Caco-2 (cell line): ENCODE results near the gene ZBTB2. TPM values are rescaled to one million over a fixed set of nuclear protein-coding genes. Genes with fewer than 3 reads are reported as not detected.
"Not testable (repeated sequence)": the region's sequence is repeated elsewhere in the genome, so short reads cannot be mapped to it uniquely, and the experiment has no call there.

Experiments
- BruUV-seq: library from RNA; stranded (reverse); fragments of 400-500 nt; replicated peaks from 2 replicates; lab custom pipeline; 2021; lab: Mats Ljungman, UMichigan
- CTCF ChIA-PET: fragments of 300-600 bp; sonication (Branson Sonifier 250); formaldehyde crosslinking; loops from one replicate; lab custom pipeline; 2022; ENCODE audit warnings: antibody characterized with exemption; lab: Charles Lee
- POLR2A ChIA-PET: fragments of 300-600 bp; sonication (Branson Sonifier 250); formaldehyde crosslinking; loops from one replicate; lab custom pipeline; 2022; ENCODE audit warnings: antibody characterized with exemption; lab: Charles Lee
- DNase-seq, 2 experiments: peaks; one replicate each; pipeline versions ENCODE4 v3.0.0 to v3.0.0-alpha.2; 2020 to 2022
- H3K27me3 ChIP-seq: replicated peaks from 2 replicates; pipeline ENCODE4 v1.6.0; 2011; ENCODE audit warnings: low read length; ENCODE audit not compliant: control insufficient read depth, insufficient read depth
- H3K36me3 ChIP-seq: 2 replicates; pipeline ENCODE4 v1.5.1; 2011; ENCODE audit warnings: low read length; ENCODE audit not compliant: control insufficient read depth, insufficient read depth
- H3K4me1 ChIP-seq: fragments of 250-450 bp; sonication (Bioruptor Pico); 2 replicates; pipeline ENCODE4 v1.5.1; 2020; ENCODE audit warnings: mild to moderate bottlenecking
- H3K4me3 ChIP-seq: 2 replicates; pipeline ENCODE4 v1.5.1; 2011; ENCODE audit warnings: low read depth, mild to moderate bottlenecking, control low read depth, low read length
- H3K9me3 ChIP-seq: fragments of 250-450 bp; sonication (Bioruptor Pico); 2 replicates; pipeline ENCODE4 v1.5.1; 2020; ENCODE audit warnings: mild to moderate bottlenecking, moderate library complexity
- H3K27ac Mint-ChIP-seq: one replicate; pipeline ENCODE4 v1.8.0; 2022; ENCODE audit warnings: mixed read lengths; ENCODE audit not compliant: unreplicated experiment
- H3K27me3 Mint-ChIP-seq: one replicate; pipeline ENCODE4 v1.8.0; 2022; ENCODE audit warnings: mixed read lengths; ENCODE audit not compliant: insufficient read depth, unreplicated experiment
- H3K36me3 Mint-ChIP-seq: one replicate; pipeline ENCODE4 v1.8.0; 2022; ENCODE audit warnings: mild to moderate bottlenecking, mixed read lengths; ENCODE audit not compliant: insufficient read depth, unreplicated experiment
- H3K4me1 Mint-ChIP-seq: one replicate; pipeline ENCODE4 v1.8.0; 2022; ENCODE audit warnings: low read depth, mixed read lengths; ENCODE audit not compliant: unreplicated experiment
- H3K4me3 Mint-ChIP-seq: one replicate; pipeline ENCODE4 v1.8.0; 2022; ENCODE audit warnings: mild to moderate bottlenecking, moderate library complexity, mixed read lengths; ENCODE audit not compliant: unreplicated experiment
- H3K9me3 Mint-ChIP-seq: one replicate; pipeline ENCODE4 v1.8.0; 2022; ENCODE audit warnings: mixed read lengths; ENCODE audit not compliant: unreplicated experiment
- intact Hi-C: fragments of 100-400 bp; cut with micrococcal nuclease; formaldehyde crosslinking; loops from one replicate; pipeline ENCODE4 v1.10.0; 2022; ENCODE audit not compliant: unreplicated experiment
- total RNA-seq: library from RNA; stranded (reverse); gene quantifications from 2 replicates; pipeline ENCODE4 v1.2.3, GENCODE V29; 2022
- TF ChIP-seq, protein P1 (sequence below), 2 experiments: fragments of 200-600 bp in 1 of 2; IDR thresholded peaks; 1 replicate in 1 of 2; 2 replicates in 1 of 2; pipeline versions ENCODE4 v1.5.1 to v1.8.0; 2011 to 2022; ENCODE audit warnings: antibody characterized with exemption in 1 of 2, control low read depth in 1 of 2, inconsistent platforms in 1 of 2, low read depth in 1 of 2, low read length in 1 of 2, mild to moderate bottlenecking in 1 of 2, moderate library complexity in 1 of 2; ENCODE audit not compliant: insufficient read depth in 1 of 2, severe bottlenecking in 1 of 2, unreplicated experiment in 1 of 2

ZBTB2 gene
- total RNA-seq, 1 experiment from 2014 or later = 23.9 TPM

DNA sequence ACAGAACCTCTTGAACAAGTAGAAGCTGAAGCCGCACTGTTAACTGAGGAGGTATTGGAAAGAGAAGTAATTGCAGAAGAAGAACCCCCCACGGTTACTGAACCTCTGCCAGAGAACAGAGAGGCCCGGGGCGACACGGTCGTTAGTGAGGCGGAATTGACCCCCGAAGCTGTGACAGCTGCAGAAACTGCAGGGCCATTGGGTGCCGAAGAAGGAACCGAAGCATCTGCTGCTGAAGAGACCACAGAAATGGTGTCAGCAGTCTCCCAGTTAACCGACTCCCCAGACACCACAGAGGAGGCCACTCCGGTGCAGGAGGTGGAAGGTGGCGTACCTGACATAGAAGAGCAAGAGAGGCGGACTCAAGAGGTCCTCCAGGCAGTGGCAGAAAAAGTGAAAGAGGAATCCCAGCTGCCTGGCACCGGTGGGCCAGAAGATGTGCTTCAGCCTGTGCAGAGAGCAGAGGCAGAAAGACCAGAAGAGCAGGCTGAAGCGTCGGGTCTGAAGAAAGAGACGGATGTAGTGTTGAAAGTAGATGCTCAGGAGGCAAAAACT is 40.1 kb downstream of the ZBTB2 start:
- Mint-ChIP-seq H3K4me1 (no peaks in the 10 kb centered on the region), H3K27ac (no peak overlapping the region), H3K4me3 (no peak overlapping the region), H3K9me3 (peaks cover 9% of the 10 kb centered on the region), H3K27me3 (peaks cover 3% of the 10 kb centered on the region), H3K36me3 (no peaks in the 10 kb centered on the region)
- no peak for DNase-seq
- BruUV-seq = no TSS peak
- intact Hi-C loops = no loop called here
- Histone ChIP-seq H3K9me3 (no peaks in the 10 kb centered on the region), H3K27me3 (no peaks in the 10 kb centered on the region), H3K4me1 (no peaks in the 10 kb centered on the region), H3K36me3 (no peaks in the 10 kb centered on the region), H3K4me3 (no peak overlapping the region)
- POLR2A ChIA-PET = no interaction called here
- CTCF ChIA-PET = no interaction called here
- TF ChIP-seq, protein P1, sequence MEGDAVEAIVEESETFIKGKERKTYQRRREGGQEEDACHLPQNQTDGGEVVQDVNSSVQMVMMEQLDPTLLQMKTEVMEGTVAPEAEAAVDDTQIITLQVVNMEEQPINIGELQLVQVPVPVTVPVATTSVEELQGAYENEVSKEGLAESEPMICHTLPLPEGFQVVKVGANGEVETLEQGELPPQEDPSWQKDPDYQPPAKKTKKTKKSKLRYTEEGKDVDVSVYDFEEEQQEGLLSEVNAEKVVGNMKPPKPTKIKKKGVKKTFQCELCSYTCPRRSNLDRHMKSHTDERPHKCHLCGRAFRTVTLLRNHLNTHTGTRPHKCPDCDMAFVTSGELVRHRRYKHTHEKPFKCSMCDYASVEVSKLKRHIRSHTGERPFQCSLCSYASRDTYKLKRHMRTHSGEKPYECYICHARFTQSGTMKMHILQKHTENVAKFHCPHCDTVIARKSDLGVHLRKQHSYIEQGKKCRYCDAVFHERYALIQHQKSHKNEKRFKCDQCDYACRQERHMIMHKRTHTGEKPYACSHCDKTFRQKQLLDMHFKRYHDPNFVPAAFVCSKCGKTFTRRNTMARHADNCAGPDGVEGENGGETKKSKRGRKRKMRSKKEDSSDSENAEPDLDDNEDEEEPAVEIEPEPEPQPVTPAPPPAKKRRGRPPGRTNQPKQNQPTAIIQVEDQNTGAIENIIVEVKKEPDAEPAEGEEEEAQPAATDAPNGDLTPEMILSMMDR (IDR thresholded peaks at IDR 0.05; ENCODE audit: insufficient read depth in 1 of 2, low read depth in 1 of 2, low read length in 1 of 2, severe bottlenecking in 1 of 2, unreplicated experiment in 1 of 2) = no peak

DNA sequence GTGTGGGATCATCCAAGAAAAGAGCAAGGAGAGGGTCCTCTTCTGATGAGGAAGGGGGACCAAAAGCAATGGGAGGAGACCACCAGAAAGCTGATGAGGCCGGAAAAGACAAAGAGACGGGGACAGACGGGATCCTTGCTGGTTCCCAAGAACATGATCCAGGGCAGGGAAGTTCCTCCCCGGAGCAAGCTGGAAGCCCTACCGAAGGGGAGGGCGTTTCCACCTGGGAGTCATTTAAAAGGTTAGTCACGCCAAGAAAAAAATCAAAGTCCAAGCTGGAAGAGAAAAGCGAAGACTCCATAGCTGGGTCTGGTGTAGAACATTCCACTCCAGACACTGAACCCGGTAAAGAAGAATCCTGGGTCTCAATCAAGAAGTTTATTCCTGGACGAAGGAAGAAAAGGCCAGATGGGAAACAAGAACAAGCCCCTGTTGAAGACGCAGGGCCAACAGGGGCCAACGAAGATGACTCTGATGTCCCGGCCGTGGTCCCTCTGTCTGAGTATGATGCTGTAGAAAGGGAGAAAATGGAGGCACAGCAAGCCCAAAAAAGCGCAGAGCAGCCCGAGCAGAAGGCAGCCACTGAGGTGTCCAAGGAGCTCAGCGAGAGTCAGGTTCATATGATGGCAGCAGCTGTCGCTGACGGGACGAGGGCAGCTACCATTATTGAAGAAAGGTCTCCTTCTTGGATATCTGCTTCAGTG is 40.8 kb downstream of the ZBTB2 start:
- H3K27me3 Mint-ChIP-seq = peaks cover 3% of the 10 kb centered on the region
- no peaks in the 10 kb centered on the region for H3K36me3 ChIP-seq
- no peak overlapping the region for H3K4me3 ChIP-seq
- intact Hi-C loops = no loop called here
- no peaks in the 10 kb centered on the region for H3K36me3 Mint-ChIP-seq
- H3K4me3 Mint-ChIP-seq = no peak overlapping the region
- no peaks in the 10 kb centered on the region for H3K4me1 ChIP-seq
- no peaks in the 10 kb centered on the region for H3K4me1 Mint-ChIP-seq
- H3K27ac Mint-ChIP-seq = no peak overlapping the region
- H3K27me3 ChIP-seq = no peaks in the 10 kb centered on the region
- TF ChIP-seq, protein P1 (IDR thresholded peaks at IDR 0.05; ENCODE audit: insufficient read depth in 1 of 2, low read depth in 1 of 2, low read length in 1 of 2, severe bottlenecking in 1 of 2, unreplicated experiment in 1 of 2) = no peak
- H3K9me3 ChIP-seq = no peaks in the 10 kb centered on the region
- H3K9me3 Mint-ChIP-seq = peaks cover 9% of the 10 kb centered on the region
- no peak for DNase-seq
- ChIA-PET POLR2A (no interaction called here), CTCF (interaction anchor here (0.9 kb wide), 1 partner anchor 16 kb away, joined by 3 read pairs; no protein-coding TSS in a partner anchor)
- BruUV-seq = no TSS peak

DNA sequence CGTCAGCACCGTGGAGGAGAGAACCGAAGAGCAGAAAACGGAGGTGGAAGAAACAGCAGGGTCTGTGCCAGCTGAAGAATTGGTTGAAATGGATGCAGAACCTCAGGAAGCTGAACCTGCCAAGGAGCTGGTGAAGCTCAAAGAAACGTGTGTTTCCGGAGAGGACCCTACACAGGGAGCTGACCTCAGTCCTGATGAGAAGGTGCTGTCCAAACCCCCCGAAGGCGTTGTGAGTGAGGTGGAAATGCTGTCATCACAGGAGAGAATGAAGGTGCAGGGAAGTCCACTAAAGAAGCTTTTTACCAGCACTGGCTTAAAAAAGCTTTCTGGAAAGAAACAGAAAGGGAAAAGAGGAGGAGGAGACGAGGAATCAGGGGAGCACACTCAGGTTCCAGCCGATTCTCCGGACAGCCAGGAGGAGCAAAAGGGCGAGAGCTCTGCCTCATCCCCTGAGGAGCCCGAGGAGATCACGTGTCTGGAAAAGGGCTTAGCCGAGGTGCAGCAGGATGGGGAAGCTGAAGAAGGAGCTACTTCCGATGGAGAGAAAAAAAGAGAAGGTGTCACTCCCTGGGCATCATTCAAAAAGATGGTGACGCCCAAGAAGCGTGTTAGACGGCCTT is 41.6 kb downstream of the ZBTB2 start:
- Histone ChIP-seq H3K9me3 (no peaks in the 10 kb centered on the region), H3K4me1 (no peaks in the 10 kb centered on the region), H3K27me3 (no peaks in the 10 kb centered on the region), H3K36me3 (no peaks in the 10 kb centered on the region), H3K4me3 (no peak overlapping the region)
- ChIA-PET POLR2A (no interaction called here), CTCF (interaction anchor here (0.6 to 0.9 kb wide), 2 partner anchors 15 to 23 kb away, joined by 3 to 9 read pairs; no protein-coding TSS in a partner anchor)
- Mint-ChIP-seq H3K4me3 (no peak overlapping the region), H3K27ac (no peak overlapping the region), H3K9me3 (peaks cover 9% of the 10 kb centered on the region), H3K4me1 (no peaks in the 10 kb centered on the region), H3K36me3 (no peaks in the 10 kb centered on the region), H3K27me3 (peaks cover 3% of the 10 kb centered on the region)
- TF ChIP-seq, protein P1 (IDR thresholded peaks at IDR 0.05; ENCODE audit: insufficient read depth in 1 of 2, low read depth in 1 of 2, low read length in 1 of 2, severe bottlenecking in 1 of 2, unreplicated experiment in 1 of 2) = no peak
- no TSS peak for BruUV-seq
- no peak for DNase-seq
- intact Hi-C loops = no loop called here

DNA sequence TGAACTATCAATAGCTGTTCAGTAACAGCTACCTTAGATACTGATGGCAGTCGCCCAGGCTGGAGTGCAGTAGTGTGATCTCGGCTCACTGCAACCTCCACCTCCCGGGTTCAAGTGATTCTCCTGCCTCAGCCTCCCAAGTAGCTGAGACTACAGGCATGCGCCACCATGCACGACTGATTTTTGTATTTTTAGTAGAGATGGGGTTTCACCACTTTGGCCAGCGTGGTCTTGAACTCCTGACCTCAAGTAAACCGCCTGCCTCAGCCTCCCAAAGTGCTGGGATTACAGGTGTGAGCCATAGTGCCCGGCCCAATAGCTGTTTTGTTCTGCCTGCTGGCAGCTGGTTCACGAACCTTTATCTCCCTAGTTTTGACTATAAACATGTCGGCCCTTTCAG is 48.6 kb downstream of the ZBTB2 start:
- H3K4me1 ChIP-seq, DNase-seq, H3K27me3 ChIP-seq, H3K27ac Mint-ChIP-seq, H3K9me3 ChIP-seq, CTCF ChIA-PET, H3K9me3 Mint-ChIP-seq, H3K4me3 ChIP-seq, H3K27me3 Mint-ChIP-seq, BruUV-seq, H3K4me1 Mint-ChIP-seq, intact Hi-C loops, H3K36me3 ChIP-seq, H3K36me3 Mint-ChIP-seq, H3K4me3 Mint-ChIP-seq, POLR2A ChIA-PET: not testable (repeated sequence)
